ENCODE data around the gene TSEN54.

Gene TSEN54

DNA sequence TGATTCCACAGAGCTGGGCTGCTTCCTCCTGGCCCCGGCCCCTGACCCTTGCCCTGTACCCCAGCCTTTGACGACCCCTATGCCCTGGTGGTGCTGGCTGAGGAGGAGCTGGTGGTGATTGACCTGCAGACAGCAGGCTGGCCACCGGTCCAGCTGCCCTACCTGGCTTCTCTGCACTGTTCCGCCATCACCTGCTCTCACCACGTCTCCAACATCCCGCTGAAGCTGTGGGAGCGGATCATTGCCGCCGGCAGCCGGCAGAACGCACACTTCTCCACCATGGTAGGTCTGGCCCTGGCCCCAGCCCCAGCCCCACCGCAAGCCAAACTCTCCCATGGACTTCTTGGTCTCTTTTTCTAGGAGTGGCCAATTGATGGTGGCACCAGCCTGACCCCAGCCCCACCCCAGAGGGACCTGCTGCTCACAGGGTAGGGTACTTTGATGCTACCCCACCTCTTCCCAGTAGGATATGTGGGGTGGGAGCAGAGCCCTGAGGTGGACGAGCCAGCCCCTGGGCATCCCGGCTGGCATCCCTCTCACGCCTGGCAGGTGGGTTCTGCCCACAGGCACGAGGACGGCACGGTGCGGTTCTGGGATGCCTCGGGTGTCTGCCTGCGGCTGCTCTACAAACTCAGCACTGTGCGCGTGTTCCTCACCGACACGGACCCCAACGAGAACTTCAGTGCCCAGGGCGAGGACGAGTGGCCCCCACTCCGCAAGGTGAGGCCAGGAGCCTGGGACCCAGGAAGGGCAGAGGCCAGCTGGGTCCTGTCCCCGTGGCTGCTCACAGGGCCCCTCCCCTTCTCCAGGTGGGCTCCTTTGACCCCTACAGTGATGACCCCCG, 52.3 kb downstream of the TSEN54 start:
- DNase-seq: no peak

DNA sequence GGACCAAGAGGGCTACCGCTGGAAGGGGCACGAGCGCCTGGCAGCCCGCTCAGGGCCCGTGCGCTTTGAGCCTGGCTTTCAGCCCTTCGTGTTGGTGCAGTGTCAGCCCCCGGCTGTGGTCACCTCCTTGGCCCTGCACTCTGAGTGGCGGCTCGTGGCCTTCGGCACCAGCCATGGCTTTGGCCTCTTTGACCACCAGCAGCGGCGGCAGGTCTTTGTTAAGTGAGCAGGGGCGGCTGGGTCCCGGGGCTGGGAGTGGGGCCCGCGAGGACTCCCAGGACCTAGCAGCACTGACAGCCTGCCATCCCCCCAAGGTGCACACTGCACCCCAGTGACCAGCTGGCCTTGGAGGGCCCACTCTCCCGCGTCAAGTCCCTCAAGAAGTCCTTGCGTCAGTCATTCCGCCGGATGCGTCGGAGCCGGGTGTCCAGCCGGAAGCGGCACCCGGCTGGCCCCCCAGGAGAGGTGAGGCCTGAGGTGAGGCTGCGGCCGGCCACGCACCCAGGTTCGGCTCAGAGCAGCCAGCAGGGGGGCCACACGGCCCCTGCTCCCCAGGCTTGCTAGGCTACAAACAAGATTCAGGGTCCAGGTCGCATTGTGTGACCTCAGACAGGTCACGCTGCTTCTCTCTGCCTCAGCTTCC, 53.8 kb downstream of the TSEN54 start:
- DNase-seq: no peak

GRCh38 chr17:75570772-75571171, 54.4 kb downstream of the TSEN54 start:
- no peak for DNase-seq

- DNase-seq: no peak
These were observed 55.0 kb downstream of the TSEN54 start for GRCh38 chr17:75571197-75571884.

- DNase-seq: no peak
These were observed 55.5 kb downstream of the TSEN54 start for GRCh38 chr17:75571885-75572215.

DNA sequence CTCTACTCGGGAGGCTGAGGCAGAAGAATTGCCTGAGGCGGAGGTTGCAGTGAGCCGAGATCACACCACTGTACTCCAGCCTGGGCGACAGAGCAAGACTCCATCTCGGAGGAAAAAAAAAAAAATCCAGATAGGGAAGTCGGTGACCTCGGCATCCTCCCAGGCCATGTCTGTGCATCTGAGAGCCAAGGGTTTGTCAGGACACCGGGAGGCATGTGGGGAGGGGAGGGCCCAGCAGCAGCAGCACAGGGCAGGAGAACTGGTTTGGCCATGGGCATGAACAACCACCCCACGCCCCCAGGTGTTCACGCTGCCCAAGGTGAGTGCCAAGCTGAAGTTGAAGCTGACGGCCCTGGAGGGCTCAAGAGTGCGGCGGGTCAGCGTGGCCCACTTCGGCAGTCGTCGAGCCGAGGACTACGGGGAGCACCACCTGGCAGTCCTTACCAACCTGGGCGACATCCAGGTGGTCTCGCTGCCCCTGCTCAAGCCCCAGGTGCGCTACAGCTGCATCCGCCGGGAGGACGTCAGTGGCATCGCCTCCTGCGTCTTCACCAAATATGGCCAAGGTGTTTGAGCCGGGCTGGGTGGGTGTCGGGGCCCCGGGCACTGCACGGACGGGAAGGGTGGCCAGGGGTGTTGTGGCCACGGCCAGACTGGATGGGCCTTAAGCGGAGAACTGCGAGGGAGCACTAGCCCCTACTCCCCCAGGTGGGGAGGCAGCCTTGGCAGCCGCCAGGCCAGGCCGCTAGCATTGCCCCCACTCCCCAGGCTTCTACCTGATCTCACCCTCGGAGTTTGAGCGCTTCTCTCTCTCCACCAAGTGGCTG, 56.6 kb downstream of the TSEN54 start:
- DNase-seq: no peak

GRCh38 chr17:75573540-75573957, 57.2 kb downstream of the TSEN54 start:
- DNase-seq: no peak

DNA sequence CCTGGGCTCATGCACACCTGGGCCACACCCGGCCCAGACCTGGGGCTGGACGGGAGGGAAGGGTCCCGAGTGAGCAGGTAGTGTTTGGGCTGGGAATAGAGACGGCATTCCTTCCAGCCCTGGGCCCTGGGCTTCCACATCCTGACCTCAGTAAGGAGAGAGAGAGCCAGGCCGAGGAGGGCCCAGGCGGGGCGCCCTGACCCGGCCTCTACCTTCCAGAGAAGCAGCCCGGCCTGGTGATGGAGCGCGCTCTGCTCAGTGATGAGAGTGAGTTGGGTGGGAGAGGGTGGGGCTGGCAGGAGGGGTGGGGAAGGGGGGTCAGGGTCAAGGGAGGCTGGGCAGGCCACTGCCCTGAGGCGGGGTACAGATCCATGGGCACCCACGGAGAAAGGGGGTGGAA, 57.7 kb downstream of the TSEN54 start:
- DNase-seq: no peak
